Measurements from ENCODE around the gene SMIM14.
A peak's percentile ranks its signal among the peaks of the same experiment; 100 is the strongest.
"Not testable (repeated sequence)": the region's sequence is repeated elsewhere in the genome, so short reads cannot be mapped to it uniquely, and the experiment has no call there.

The SMIM14 gene

GRCh38 chr4:39530682-39531081 lies 108.0 kb downstream of the SMIM14 start:
- DNase-seq (ENCODE audit: low read depth): no peak

- DNase-seq (ENCODE audit: low read depth): no peak
Measured at GRCh38 chr4:39529534-39529933, 109.1 kb downstream of the SMIM14 start.

- no peak for DNase-seq (ENCODE audit: low read depth)
Measured at GRCh38 chr4:39528061-39528465, 110.6 kb downstream of the SMIM14 start.

- DNase-seq (ENCODE audit: low read depth): peak; percentile 87
Measured at GRCh38 chr4:39527296-39528060, 111.2 kb downstream of the SMIM14 start, which contains the start of gene UGDH. Gene UGDH (minus strand): TSS chr4:39527439. CDS start chr4:39521512, 5,927 bp downstream.

DNA sequence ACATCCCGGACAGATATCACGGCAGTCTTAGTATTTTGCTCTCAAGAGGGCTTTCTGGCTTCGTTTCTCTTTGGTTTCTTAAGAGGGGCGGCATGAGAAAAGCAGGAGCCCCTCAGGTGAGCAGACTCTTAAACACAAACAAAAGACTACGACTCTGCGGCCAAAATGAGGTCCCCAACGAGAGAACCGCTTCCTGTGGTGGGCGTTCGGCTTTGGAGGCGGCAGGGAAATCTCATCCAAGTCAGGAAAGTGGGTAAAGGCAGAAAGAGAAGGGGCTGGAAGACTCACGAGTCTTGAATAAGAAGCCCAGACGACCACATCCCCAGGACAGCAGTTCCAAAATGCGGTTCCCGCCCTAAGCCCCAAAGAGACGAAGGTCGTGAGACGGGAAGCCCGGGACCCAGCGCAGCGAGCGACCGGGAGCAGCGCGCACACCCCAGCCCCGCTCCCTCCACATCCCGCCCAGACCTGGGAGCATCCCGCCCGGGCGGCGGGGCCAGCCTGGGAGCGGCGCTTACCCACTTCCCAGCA lies 111.8 kb downstream of the SMIM14 start:
- peak; percentile 3 for DNase-seq (ENCODE audit: low read depth)

DNA sequence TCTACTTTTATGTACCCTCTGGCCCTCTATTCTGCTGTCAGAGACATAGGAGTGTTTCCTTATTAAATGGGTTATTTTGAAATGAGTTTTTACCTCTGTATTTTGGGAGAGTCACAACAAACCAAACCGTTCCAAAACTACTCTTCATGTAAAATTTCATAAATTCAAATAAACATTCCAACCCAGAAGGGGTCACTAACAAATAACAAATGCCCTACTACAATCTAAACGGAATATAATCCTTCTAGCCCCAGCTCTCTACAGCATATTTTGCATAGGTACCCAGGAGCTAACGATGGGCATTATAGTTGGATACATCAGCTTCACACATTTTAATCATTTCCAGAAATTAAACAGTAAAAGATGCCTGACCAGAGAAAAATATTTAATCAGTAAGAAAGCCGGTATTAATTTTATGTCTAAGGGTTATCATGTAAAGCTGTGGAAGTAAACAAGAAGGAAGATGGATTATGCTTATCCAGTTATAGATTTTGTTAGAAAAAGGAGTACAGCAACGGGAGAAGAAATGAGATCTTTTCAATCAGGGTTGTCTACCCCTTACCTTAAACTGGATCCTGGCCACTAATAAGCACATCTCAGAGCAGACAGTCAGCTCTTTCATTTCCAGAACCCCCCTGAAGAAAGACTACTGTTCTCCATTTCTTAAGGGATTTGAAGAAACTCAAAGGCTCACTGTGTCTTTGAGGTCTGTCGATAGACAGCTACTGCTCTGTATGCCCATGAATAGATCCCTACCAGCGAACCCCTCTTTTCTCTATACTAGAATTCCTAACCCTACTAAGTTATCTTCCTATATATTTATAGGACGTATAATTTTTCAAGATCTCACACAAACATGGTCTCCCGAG lies 112.6 kb downstream of the SMIM14 start:
- no peak for DNase-seq (ENCODE audit: low read depth)

GRCh38 chr4:39524161-39524957 lies 114.3 kb downstream of the SMIM14 start:
- no peak for DNase-seq (ENCODE audit: low read depth)

- no peak for DNase-seq (ENCODE audit: low read depth)
Measured at GRCh38 chr4:39522068-39522467, 116.6 kb downstream of the SMIM14 start.

DNA sequence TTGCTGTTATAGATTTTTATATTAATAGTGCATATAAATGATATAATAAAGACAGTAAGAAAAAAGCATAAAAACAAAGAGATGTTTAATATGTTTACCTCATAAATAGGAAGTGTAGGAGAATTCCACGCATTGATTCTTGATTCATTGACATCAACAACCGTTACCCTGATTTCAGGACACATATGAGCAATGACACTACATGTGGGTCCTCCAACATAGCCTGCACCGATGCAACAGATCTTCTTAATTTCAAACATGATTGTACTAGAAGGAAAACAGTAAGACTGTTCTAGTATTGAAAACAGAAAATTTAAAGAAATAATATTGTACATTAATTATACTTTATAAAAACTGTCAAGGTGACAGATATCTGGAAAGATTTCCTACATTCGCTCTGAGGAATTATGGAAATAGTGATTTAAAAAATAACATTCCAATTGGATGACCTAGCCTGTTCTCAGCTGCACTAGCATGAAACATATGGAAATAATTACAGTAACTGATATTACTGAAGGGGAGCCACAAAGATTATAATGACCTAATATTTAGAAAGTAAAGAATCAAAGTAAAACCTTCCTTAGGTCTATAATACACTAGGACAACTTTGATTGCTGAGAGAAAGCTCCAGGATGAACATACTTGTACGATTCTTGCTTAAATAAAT lies 117.3 kb downstream of the SMIM14 start:
- DNase-seq (ENCODE audit: low read depth): no peak

DNA sequence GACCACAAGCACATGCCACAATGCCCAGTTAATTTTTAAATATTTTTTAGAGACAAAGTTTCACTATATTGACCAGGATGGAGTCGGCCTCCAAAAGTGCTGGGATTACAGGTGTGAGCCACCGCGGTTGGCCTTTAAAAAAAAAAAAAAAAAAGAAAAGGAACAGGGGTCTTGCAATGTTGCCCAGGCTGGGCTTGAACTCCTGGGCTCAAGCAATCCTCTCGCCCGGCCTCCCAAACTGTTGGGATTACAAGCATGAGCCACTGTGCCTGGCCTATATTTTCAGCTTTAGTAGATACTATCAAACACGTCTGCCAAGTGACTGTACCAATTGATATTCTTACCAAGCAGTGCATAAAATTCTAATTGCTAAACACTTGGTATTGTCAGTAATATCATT lies 120.2 kb downstream of the SMIM14 start:
- DNase-seq (ENCODE audit: low read depth): no peak

DNA sequence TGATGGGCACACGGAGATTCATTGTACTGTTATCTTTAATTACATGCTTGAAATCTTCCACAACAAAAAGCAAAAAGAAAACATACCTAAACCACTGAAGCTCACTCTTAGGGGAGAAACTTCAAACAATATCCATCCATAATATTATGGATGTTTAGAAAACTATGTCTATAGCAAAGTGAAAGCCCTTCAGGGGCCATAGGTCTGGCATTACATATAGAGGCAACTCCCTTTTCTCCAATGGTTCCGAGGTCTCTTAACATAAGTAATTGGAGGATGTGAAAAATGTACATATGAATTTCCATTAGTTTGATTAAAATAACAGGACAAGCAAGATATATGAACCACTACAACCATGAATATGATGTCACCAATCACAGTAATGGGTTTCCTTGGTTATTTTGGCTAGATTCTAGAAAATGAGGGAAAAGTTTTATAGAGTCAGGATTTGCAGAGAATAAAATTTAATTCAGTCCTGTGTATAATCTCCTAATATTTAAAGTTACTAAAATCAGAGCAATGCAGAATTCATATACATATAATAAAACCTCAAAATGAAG lies 122.2 kb downstream of the SMIM14 start:
- no peak for DNase-seq (ENCODE audit: low read depth)

GRCh38 chr4:39515669-39516401 lies 122.8 kb downstream of the SMIM14 start:
- DNase-seq (ENCODE audit: low read depth): not testable (repeated sequence)

- no peak for DNase-seq (ENCODE audit: low read depth)
Measured at GRCh38 chr4:39514888-39515401, 123.7 kb downstream of the SMIM14 start.

DNA sequence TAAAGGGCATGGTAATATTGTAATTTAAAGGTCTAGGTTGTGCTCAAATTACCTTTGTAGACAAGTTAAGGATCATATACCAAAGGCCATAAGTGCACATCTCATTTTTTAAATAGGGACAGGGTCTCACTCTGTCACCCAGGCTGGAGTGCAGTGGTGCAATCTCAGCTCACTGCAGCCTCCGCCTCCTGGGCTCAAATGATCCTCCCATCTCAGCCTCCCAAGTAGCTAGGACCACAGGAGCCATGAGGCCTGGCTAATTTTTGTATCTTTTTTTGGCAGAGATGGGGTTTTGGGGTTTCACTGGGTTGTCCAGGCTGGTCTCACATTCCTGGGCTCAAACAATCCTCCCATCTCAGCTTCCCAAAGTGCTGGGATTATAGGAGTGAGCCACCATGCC lies 124.4 kb downstream of the SMIM14 start:
- DNase-seq (ENCODE audit: low read depth): not testable (repeated sequence)

- no peak for DNase-seq (ENCODE audit: low read depth)
Measured at GRCh38 chr4:39510348-39510929, 128.2 kb downstream of the SMIM14 start.

DNA sequence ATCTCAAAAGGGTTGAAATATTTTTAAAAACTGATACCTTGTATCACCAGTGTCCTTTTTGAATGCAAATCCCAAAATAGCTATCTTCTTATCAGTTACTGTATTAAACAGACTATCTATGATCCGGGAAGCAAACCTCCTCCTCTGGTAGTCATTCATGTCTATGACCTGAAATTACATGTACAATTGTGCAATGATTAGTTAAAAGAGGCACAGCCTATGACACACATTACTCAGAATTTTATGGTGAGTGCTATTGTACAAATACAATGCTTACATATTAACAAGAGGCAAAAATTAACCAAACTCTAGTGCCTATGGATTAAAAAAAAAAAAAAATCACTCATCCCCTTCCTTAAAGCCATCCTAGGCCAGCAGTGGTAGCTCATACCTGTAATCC lies 133.1 kb downstream of the SMIM14 start:
- no peak for DNase-seq (ENCODE audit: low read depth)

GRCh38 chr4:39504538-39504937 lies 134.1 kb downstream of the SMIM14 start:
- DNase-seq (ENCODE audit: low read depth): no peak

DNA sequence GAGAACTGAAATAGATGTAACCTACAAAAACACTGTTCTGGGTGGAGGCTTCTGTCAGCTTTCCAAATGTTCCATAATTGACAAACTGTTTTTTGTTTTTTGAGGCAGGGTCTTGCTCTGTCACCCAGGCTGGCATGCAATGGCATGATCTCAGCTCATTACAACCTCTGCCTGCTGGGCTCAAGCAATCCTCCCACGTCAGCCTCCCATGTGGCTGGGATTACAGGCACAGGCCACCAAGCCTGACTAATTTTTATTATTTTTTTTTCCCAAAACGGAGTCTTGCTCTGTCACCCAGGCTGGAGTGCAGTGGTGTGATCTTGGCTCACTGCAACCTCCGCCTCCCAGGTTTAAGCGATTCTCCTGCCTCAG lies 136.0 kb downstream of the SMIM14 start:
- DNase-seq (ENCODE audit: low read depth): not testable (repeated sequence)

DNA sequence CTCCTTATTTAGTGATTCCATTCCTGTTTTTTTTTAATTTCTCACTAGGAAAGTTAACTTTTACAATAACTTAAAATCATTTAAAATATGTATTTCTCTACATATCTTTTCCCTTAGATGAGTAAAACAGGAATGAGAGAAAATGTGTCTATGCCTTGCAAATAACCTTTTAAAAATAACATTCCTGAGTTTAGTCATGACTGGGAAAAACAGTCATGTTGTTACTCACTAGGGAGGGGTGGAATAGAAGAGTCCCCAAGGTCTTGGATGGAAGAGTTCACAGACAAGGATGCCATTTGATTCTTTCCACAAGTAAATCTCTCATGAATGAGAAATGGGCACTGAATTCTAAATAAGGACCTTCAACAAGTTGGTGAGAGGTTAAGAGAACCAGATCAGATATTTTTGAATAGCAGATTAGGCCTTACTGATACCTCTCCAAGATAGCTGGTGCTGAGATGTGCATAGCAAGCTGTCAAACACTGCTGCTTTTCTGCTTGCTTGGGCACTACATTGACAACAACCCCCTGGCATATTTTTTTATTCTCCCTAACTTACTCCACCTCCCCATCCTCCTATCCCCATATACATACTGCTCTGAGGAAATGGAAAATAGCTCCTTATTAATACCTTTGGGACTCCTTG lies 136.5 kb downstream of the SMIM14 start:
- no peak for DNase-seq (ENCODE audit: low read depth)

- DNase-seq (ENCODE audit: low read depth): no peak
Measured at GRCh38 chr4:39498727-39499020, 140.0 kb downstream of the SMIM14 start.
